GM18517 (cell line): ENCODE results near the gene FAM50B.

Experiments
- ATAC-seq: cut with Tn5 transposase; IDR thresholded peaks from one replicate; pipeline ENCODE4 v1.9.1; 2021; ENCODE audit warnings: mild to moderate bottlenecking, moderate library complexity; ENCODE audit not compliant: unreplicated experiment

FAM50B gene

DNA sequence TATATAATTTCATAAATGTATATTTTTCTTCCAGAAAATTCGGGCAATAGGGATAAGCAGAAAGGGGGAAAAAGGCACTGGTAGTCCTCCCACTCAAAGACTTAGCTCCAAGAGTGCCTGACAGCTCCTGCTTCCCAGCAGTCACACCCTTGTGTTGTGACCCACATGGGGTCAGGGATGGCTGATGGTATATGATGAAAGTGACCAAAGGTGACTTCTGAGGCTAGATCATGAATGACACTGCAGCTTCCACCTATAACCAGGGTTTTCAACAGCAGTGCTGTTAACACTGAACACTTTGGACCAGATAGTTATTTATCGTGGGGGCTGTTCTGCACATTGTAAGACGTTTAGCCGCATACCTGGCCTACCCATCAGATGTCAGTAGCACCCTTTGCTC, 22.3 kb downstream of the FAM50B start:
- ATAC-seq, result no peak

GRCh38 chr6:3871939-3872338, 22.8 kb downstream of the FAM50B start:
- ATAC-seq, result no peak

GRCh38 chr6:3872370-3872854, 23.2 kb downstream of the FAM50B start:
- ATAC-seq, result no peak

DNA sequence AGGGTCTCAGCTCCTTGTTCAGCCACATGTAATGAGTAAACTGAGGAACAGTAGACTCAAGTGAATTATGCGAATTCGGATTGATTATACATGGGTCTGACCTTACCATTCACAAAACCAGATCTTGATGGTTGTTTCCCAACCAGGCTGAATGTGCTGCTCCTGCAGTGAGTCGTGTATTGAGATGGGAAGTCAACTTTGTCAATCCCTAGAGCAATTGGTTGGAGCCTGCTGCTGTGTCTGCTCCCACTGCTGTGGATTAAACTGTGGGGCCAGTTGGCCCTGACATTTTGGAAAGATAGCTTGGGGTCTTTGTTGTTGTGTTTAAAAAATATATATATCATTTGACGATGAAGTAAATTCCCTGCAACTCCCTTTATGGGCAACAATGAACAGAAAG, 23.9 kb downstream of the FAM50B start:
- ATAC-seq, result no peak

GRCh38 chr6:3874069-3874468, 24.9 kb downstream of the FAM50B start:
- ATAC-seq, result no peak

GRCh38 chr6:3875486-3875885, 26.3 kb downstream of the FAM50B start:
- ATAC-seq, result no peak

GRCh38 chr6:3876101-3876500, 26.9 kb downstream of the FAM50B start:
- no peak for ATAC-seq

GRCh38 chr6:3876866-3877265, 27.7 kb downstream of the FAM50B start:
- no peak for ATAC-seq

DNA sequence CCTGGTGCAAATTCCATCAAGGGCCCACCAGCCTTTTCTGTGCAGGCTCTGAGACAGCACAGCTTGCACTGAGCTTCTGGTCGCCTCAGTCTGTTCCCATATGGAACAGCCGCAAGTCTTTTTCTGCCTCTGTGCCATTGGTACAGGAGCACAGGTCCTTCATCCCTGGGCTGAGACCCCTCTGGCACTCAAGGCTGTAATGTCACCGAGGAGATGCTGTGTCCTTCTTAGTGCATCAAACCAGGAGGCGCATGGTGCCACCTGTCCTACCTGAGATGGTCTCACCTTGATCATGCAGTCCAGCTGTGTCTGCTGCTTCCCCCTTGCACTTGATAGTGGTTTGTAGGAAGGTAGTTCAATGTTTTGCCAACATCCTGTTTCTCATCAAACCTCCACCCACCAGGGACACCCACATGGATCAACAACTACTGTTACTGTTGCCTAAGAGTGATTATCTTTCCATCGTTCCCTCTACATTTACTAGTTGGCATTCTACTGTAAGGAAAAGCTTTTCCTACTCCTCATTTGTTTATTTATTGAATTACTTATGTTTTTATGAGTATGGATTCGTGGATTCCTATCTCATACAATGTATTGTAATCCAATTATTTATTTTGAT, 29.0 kb downstream of the FAM50B start:
- no peak for ATAC-seq

GRCh38 chr6:3879194-3879952, 30.2 kb downstream of the FAM50B start:
- ATAC-seq, result no peak

- ATAC-seq, result no peak
Observed at GRCh38 chr6:3881711-3882421, 32.7 kb downstream of the FAM50B start.

DNA sequence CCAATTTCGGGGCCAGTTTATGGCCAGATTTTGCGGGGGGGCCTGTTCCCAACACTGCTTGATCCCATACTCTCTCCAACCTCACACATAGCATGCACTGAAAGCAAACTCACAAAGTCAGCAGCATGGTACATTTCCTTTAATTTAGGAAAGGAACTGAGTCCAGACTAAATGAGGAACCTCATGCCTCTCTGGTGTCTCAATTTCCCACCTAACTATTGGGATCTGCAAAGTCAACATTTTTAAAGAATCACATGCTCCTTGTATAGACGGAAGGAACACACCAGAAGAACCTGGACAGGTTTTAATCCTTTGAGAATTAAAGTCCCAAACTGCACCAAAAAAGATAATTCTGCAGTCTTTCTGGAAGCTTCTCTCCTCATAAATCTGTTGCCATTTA, 33.3 kb downstream of the FAM50B start:
- ATAC-seq, result no peak

- no peak for ATAC-seq
Observed at GRCh38 chr6:3882866-3883265, 33.7 kb downstream of the FAM50B start.

- no peak for ATAC-seq
Observed at GRCh38 chr6:3884007-3884745, 35.0 kb downstream of the FAM50B start.

DNA sequence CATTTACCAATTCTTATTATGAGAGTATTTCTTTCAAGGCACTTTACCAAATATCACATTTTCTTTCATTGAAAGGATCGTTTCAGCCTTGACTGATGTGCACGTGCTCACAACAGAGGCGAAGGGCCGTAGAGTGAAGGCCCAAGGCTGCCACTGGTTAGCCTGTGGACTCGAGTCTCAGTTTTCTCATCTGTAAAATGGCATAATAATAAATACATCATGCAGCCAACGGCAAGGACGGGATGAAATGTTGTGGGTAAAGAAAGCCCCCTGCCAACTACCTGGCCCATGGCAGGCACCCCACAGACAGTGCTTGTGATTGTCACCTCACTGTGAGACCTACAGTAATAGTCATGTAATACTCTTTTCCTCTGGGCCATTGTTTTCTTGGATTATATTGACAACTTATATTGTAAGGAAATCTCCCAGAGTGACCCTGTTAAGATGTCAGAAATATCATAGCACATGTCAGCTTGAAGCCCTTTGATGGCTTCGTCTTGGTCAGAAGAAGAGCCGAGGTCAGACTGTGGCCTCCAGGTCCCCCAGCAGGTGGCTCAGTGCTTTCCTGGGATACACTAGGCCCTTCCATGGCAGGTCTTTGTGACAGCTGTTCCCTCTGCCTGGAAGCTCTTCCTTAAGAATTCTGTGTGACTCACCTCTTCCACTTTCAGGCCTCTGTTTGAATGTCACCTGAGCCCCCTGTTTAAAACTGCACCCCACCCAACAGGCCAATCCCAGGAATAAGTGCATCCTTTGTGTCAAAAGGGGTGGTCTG, 36.3 kb downstream of the FAM50B start:
- ATAC-seq, result no peak

DNA sequence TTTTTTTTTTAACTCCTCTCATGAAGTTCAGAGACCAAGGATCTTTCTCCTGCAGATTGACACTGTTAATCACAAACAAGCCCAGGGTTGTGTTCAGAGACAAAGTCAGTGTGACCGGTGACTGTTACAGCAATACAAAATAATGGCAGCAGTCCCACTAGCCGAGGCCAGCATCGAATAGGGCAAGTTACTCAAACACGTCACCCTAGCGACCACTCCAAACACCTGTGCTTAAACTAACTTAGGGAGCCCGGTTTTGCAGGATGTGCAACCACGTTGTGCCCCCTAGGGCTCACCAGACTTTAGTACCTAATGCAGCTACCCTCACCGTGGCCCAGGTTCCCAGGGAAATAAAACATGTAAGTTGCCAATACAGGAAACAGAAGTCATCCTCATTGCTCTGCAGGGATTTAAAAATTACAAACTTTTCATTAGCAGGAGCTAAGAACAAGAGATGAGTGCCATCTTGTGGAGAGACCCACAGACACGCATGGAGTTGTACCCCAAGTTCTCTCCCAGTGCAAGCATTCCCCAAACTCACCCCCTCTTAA, 38.1 kb downstream of the FAM50B start:
- ATAC-seq, result no peak

GRCh38 chr6:3888153-3888957, 39.2 kb downstream of the FAM50B start:
- no peak for ATAC-seq

DNA sequence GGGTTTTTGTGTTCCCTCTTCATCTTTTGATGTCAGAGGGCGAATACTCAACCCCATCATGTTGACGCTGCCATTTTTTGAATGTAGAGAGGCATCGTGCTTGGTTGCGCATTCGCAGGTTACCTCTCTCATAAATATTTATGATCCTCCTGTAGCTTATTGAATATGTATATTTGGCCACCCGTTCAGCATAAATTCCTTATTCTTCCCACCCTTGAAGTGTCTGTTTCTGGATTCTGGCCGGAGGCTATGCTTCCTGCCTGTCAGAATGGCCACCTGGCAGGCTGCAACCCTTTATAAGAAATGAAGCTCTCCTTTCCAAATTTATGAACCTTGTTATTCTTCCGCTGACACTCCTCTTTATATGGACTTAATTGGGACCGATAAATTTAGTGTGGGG, 40.9 kb downstream of the FAM50B start:
- ATAC-seq, result no peak

- no peak for ATAC-seq
Observed at GRCh38 chr6:3891883-3892282, 42.7 kb downstream of the FAM50B start.
